RKO (cell line): ENCODE results near the gene GIPC3.
"Not testable (repeated sequence)": the region's sequence is repeated elsewhere in the genome, so short reads cannot be mapped to it uniquely, and the experiment has no call there.

Experiments used
- DNase-seq: peaks from one replicate; pipeline ENCODE4 v3.0.0-alpha.2; 2016; ENCODE audit warnings: low spot score

GIPC3 gene

GRCh38 chr19:3618811-3619630 lies 33.7 kb downstream of the GIPC3 start:
- DNase-seq = no peak

DNA sequence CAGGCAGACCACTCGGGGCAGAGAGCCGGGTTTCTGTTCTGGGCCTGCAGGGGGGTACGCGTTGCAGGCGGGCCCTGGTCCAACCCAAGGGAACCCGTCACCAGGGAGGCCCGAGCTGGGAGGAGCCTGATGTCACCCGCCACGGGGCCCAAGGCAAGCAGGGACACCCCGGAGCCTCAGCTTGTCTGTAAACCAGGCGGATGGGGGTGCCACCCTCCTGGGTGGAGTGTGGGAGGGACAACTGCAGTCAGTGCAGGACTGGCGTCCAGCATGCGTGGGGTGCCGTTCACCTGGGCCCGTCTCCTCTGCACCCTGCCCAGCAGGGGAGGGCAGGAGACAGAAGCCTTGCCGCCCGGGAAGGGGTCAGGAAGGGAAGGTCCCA lies 34.3 kb downstream of the GIPC3 start:
- no peak for DNase-seq

DNA sequence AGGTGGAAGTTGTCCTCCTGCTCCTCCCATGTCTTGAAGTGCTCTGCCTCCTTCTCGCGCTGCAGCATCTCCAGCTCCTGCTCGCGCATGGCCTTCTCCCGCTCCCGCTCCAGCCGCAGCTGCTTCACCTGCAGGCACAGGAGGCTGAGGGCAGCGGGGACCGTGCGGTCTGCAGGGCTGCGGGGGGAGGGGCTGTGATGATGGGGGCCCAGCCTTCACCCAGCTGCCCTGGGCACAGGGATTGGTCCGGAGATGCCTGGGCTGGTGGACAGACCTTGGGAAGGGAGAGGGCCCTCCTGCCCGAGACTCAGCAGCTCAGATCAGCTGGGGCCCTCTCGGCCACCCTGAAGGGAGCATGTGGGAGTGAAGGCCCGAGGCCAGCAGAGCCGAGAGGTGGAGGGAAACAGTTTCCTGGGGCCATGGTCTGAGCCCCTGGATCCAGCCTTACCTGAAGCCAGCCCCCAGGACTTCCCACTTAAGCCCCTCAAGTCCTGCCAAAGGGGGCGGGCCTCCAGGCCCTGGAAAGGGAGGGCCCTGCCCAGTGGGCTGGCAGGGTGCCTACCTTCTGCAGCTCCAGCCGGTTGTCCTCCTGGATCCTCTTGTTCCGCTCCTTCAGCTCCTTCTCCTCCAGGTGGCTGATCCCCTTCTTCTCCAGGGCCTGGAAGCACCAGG lies 35.0 kb downstream of the GIPC3 start:
- DNase-seq = no peak

- DNase-seq = no peak
Measured at GRCh38 chr19:3620817-3621547, 35.7 kb downstream of the GIPC3 start.

DNA sequence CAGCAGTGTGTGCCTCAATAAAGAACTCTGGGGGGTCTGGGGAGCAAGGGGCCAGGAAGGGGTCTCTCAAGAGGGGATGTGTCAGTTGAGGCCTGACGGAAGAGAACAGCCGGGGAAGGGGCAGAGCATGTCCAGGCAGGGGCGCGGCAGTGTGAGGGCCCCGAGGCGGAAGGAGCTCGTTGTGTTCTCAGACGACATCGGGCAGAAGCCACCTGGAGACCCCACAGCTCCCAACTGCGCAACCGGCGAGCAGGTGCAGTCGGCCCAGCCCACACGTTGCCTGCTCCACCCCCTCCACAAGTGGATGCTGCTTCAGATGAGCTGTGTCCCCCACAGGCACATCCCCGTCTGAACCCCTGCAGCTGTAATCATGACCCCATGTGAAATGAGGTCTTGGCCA lies 36.4 kb downstream of the GIPC3 start:
- no peak for DNase-seq

DNA sequence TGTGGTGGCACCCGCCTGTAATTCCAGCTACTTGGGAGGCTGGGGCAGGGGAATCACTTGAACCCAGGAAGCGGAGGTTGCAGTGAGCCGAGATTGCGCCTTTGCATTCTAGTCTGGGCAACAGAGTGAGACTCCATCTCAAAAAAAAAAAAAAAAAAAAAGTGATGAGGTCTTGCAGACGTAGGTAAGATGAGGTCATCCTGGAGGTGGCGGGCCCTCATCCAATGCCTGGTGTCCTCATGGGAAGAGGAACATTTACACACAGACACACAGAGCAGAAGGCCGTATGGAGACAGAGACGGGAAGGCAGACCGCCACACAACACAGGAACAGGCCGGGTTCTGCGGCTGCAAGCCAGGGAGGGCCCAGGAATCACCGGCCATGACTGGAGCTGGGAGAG lies 36.9 kb downstream of the GIPC3 start:
- DNase-seq = no peak

DNA sequence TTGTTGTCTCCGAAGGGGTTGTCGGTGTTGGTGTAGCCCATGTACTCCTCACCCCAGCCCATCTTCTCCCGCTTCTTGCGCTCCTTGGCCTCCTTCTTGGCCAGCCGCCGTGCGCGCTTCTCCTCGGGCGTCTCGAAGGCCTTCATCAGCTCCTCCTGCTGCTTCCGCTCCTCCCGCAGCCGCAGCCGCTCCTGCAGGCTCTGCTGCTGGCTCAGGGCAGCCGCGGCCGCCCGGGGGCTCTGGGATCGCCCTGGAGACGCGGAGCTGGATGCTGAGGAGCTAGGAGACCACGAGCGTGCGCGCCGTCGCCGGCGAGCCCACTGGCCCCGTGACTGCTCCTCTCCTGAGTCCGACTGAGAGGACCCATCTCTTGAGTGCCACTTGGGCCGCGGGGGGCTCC lies 38.4 kb downstream of the GIPC3 start:
- DNase-seq = no peak

- peak; percentile 29 for DNase-seq
Measured at GRCh38 chr19:3625996-3626472, 40.8 kb downstream of the GIPC3 start.

DNA sequence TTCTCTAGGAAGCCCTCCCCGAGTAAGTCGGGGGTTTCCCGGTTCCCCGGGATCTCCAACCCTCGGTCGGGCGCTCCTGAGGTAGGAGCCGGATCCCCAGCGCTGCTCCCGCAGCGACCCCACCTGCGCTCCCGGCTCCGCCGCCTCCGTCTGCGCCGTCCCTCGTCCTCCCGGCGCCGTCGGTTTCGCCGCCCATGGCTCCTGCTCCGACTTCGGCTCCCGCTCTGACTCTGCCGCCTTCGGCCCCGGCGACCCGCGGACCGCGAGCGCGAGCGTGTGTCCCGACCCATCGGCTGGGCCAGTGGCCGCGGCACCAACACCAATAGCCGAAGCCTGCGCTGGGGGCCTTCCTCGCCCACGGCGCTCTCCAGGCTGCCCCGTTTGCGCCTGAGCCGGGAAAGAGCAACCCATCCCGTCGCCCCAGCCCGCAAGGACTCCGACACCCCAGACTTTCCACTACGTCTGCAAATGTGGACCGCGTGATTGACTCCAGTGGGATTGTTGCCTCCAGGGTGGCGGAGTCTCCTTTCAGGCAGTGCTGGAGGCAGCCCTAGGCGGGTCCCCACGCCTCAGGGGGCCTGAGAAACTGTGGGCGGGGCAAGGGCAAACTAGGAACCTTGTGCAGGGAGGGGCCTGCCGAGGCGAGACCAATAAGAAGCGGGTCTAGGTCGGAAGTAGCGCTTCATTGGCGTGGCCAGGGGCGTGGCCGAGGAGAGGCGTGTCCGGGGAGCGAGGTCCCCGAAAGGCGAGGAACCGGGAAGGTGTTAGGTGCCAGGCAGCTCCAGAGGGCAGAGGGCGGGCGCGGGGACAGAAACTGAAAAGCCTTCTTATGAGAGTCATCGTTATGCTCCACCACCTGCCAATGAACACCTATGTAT lies 41.4 kb downstream of the GIPC3 start, which contains the start of gene CACTIN:
TSS of gene CACTIN (minus strand) at position 318 of the 878 bp plus-strand sequence. CDS start at position 290, 28 bp downstream.
- DNase-seq = peak; percentile 98

GRCh38 chr19:3627351-3627723 lies 42.1 kb downstream of the GIPC3 start:
- no peak for DNase-seq

GRCh38 chr19:3628766-3629165 lies 43.5 kb downstream of the GIPC3 start:
- not testable (repeated sequence) for DNase-seq

GRCh38 chr19:3631053-3631861 lies 46.0 kb downstream of the GIPC3 start:
- DNase-seq = no peak

GRCh38 chr19:3632098-3632497 lies 46.8 kb downstream of the GIPC3 start:
- DNase-seq = no peak

DNA sequence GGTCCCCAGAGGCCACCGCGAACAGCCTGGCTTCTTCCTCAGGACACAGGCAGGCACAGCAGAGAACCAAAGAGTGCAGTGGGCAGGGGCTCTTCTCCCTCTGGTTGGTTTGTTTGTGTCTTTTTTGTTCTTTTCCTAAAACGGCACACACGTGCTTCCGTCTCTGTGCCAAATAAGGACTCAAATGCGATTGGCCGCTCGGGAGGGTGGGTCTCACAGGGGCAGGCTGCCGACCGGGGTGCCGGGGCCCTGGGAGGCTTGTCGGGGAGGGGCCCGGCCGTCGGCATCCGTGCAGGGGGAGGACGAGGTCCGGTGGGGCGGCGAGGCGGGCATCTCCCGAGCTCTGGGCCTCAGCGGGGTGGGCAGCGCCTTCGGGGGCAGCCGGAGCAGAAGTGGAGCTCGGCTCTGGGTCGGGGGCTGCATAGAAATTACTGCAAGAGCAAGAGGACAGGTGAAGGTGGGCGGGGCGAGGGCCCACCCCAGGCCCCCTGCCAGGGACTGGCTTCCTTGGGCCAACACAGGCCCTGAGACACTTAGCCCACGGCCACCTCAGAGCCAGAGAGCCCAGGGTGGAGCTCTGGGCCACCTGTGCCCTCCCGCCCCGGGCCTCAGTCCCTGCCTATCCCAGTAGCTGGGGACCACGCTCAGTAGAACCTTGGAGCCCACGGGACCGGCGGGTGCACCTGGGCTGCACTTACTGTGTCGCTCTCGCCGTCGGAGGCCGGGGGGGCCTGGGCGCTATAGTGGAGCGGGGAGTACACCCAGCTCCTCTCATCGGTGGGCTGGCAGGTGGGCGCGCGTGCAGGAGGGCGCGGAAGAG lies 47.7 kb downstream of the GIPC3 start:
- no peak for DNase-seq

DNA sequence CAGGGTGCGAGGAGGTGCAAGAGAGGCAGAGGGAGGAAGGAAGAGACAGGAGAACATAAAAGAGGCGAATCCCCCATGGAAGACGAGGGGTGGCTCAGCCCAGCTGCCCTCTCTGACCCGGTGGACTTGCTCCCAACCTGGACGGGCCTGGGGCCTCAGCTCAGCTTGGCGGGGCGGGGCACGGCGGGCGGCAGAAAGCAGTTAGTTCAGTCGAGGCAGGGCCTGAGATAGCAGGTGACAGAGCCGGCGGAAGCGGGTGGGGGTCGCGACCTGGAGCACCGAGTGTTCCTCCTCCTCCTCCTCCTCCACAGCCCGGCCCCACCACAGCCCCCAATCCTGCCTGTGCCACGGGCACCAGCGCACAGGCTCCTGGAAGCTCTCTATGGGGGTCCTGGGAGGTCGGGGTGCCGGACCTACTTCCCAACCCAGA lies 48.3 kb downstream of the GIPC3 start:
- DNase-seq = no peak

DNA sequence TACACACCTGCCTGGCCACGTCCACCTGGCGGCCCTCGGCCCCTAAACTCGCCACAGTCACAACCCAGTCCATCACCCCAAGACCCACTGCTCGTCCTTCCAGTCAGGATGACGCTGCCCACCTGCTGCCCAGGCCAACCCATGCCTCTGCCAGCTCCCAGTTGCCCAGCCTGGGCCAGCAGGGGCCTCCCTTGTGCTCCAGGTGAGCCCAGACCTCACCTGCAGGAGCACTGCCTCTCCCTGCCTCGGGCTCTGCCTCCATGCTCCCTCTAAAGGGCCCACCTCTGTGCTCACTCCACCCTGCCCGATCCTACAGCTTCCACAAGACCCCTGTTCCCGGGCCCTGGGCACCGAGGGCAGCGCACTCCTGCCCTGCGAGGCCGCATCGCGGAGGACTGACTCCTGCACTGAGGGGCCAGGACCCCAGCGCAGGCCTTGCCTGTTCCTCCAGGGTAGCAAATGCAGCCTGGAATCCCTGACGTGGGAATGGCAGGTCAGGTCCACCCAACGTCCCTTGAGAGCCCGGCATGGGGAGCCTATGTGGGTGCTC lies 49.3 kb downstream of the GIPC3 start:
- no peak for DNase-seq

- no peak for DNase-seq
Measured at GRCh38 chr19:3636506-3636905, 51.2 kb downstream of the GIPC3 start.

DNA sequence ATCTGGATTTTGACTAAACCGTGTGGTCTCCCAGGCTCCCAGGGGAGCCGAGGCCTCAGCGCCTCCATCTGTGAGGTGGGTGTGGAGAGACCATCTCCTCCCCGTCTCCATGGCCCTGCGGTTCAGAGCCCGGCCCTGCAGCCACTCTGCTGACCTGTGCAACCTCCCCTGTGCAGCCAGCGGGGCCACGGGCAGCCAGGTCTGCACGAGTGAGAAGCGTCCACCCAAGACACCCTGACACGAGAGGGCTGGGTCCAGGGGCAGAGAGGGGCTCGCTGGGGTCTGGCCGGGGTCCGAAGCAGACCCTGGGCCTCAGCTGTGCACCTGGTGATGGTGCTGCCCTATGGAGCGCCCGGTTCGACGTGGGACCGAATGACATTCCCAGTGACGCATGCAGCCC lies 51.7 kb downstream of the GIPC3 start:
- no peak for DNase-seq

DNA sequence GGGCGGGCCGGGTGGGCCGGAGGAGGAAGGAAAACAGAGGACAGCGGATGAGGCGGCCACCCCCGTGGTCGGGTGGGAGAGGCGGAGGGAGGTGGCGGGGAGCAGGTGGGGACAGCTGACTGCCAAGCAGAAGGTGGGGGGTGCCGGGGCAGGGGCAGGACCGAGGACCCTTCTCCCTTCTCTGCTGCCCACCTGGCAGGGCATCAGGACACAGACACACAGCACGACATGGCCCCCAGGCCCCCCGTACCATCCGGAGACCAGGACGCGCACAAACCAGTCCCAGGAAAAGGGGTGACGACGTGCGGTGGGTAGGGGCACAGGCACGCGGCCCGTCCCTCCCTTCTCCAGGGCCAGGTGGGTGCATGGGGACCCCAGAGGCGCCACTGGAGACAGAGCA lies 52.3 kb downstream of the GIPC3 start:
- DNase-seq = no peak
